Stimulated activated CD4-positive, alpha-beta T cell treated with anti-CD3 and anti-CD28 coated beads, Interleukin-1b, Interleukin-23, amount 100 ng/mL, for 24 hours (primary cell): ENCODE results near the gene CYP21A2.

Source experiments
- DNase-seq, 4 experiments: peaks; one replicate each; pipeline ENCODE4 v3.0.0-alpha.2; 2020; ENCODE audit warnings: low read depth in 4 of 4, low spot score in 1 of 4

CYP21A2 gene

DNA sequence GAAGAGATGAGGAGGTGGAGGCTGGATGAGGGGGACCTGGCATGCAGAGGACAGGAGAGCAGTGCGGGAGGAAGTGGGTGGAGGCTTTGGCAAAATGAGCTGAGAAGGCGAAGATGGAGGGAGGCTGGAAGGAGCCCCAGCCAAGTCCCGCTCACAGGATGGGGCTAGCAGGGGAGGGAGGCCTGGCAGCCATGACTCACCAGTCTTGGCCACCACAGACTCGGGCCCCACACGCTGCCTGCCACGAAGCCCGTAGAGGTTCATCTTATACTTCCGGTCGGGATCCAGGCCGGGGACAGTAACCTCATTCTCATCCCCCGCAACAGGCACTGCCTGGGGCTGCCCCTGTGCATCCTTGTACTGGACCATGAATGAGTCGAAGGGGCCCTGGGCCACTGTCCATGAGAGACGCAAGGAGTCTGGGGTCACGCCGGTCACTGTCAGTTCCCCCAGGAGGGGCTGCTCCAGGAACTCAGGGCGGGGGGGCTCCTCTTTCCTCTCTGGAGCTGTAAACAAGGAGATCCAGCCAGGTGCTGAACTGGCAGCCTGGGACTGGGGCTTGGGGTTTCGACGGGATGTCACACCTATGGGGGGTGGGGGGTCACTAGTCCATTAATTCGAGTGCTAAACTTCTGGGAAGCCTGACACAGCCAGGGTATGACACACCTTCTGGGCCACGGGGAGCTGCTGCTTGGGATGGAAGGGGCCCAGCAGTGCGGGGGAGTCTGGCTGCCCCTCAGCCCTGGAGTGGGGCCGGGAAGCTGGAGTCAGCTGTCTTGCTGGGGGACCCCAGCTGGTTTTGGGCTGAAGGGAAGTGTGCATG is 43.2 kb downstream of the CYP21A2 start:
- no peak for DNase-seq

DNA sequence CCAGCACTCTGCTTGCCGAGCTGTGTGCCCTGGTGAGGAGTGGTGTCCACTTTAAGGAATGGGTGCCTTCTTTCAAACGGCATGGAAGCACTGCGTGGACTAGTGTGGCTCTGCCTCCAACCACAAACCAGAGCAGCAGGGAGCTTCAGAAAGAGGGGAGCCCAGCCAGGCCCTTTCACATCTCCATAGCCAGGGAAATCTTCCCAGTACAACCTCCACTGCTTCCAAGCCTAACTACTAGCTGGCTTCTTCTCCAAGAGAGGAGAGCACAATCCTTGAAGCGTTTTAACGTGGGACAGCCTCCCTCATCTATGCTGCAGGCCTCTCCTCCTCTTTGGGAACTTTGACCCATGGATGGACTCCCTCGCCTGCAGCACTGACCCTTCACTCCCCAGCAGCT is 44.3 kb downstream of the CYP21A2 start:
- no peak for DNase-seq

DNA sequence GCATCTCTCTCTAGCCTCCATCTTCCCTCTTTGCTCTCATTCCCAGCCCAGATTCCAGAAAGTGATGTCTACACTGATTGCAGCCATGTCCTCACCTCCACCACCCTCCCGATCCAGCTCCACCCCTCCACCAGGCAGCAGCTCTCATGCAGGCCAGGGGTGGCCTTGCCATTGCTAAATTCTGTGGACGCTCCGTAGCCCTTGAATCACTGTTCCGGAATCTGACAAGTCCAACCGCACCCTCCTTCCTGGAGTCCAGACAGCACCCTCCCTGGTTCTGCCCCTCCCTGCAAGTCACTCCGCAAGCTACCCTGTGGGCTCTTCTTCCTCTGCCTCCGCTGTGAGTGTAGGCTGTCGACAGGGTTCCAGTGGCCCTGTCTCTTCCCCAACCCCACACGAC is 44.7 kb downstream of the CYP21A2 start:
- DNase-seq = no peak

DNA sequence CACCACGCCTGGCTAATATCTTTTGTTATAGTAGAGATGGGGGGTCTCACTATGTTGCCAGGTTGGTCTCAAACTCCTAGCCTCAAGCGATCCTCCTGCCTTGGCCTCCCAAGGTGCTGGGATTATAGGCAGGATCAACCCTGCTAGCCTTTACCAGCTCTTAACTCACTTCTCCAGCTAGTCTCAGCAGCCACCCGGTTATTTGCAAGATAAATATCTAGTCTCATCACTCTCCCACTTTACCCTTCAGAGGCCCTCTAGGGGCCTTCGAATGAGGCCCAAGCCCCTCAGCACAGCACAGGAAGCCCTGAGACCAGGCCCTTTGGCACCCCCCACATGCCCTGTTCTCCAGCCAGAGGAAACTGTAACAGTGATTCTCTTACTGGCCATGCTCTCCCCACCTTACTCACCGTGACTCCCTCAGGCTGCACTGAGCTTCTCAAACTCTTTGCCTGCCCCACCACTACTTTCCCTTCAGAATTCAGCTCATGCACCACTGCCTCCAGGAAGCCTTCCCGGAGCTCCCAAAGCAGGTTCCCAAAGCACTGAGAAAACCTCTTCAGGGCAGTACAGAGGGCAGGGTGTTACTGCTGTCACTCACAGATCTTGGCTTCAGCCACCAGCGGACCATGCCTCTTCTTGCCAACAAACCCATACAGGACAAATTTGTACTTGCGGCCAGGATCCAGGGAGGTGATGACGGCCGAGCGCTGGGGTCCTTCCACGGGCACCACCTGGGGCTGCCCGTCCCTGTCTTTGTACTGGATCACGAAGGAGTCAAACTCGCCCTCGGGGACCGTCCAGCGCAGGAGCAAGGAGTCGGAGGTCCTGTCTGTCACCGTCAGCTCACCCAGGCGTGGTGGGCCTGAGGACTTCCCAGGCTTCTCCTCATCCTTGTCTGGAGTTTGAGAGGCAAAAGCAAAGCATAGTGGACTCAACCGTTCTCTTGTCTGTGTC is 45.9 kb downstream of the CYP21A2 start:
- no peak for DNase-seq

DNA sequence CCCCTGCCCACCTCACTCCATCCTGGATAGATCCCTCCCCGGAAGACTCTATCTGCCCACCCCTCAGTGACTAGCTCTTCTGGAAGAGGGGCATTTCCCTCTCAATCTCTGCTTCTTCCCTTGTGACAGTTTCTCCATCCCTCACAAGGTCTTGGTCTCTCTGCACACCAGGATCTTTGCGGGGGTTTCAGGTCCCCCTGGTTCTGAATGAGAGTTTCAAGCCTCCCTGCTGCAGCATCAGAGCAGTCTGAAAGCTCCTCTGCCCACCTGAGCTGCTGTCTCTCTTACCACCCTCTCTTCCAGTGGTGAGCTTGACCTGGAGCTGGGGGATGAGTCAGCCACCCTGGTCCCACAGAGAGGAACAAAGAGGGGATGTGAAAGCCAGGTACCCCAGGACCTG is 46.6 kb downstream of the CYP21A2 start:
- DNase-seq = no peak

DNA sequence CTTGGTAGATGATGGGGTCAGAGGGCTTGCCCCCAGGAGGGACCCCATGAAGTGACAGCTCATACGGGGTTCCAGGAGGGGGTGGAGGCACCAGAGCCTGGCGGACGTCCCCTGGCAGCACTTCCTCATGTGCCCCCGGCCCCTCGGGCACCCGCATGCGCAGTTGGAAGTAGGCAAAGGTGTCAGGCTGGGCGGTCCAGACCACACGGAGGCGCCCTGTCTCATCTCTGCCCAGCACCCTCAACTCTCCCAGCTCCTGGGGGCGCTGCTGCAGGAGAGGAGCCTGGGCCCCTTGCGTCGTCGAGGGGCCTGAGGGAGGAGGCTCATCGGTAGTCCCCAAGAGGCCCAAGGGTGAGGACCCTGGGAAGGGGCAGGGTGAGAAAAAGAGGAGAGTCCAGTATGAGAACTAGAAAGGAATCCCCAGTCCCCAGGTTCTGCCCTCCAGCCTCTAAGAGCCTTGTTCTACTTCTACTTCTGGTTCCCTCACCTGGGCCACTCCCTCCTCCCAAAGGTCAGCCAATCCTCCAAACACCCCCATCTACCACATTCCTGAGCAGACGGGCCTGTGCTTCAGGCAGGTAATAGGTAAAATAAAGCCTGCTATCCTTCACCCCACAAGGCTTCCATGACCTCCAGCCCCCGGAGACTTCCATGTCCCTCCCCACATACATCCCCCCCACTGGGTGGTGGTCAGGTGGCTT is 47.7 kb downstream of the CYP21A2 start:
- no peak for DNase-seq

DNA sequence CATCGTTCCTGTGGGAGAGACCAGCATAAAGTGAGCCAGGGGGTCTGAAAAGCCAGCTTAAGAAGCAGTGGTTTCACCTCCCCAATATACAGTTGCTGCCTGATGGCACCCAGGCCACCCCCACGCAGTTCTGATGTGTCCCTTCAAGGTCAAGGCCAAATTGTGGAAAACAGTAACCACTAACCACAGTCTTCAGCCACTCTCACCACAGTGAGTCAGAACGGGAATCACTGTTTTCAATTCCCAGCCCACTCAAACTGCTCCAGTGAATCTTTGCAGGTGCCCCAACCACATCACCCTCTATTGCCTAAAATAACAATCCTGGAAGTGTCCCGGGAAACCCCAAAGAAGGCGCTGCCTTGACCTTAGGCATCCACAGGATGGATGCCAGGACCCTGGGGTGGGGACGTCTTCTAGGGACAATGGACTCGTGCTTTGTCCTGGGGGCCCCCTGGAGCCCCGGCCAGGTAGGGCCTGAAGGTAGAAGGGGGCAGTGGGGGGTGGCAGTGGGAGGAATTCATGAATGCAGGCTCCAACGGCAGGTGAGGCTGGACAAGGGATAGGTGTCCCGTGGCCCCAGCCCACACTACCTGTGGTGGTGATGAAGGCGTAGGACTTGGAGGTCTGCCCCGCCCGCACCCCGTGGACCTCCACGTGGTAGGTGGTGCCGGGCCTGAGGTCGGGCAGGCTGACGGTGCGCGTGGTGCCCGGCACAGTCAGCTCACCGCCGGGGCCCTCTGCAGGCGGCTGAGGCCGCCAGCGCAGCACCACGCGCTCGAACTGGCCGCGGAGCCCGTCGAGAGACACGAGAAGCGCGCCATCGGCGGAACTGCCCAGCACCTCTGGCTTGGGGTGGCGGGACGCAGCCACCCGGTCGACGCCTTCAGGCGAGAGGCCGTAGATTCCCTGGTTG is 48.7 kb downstream of the CYP21A2 start:
- no peak for DNase-seq

DNA sequence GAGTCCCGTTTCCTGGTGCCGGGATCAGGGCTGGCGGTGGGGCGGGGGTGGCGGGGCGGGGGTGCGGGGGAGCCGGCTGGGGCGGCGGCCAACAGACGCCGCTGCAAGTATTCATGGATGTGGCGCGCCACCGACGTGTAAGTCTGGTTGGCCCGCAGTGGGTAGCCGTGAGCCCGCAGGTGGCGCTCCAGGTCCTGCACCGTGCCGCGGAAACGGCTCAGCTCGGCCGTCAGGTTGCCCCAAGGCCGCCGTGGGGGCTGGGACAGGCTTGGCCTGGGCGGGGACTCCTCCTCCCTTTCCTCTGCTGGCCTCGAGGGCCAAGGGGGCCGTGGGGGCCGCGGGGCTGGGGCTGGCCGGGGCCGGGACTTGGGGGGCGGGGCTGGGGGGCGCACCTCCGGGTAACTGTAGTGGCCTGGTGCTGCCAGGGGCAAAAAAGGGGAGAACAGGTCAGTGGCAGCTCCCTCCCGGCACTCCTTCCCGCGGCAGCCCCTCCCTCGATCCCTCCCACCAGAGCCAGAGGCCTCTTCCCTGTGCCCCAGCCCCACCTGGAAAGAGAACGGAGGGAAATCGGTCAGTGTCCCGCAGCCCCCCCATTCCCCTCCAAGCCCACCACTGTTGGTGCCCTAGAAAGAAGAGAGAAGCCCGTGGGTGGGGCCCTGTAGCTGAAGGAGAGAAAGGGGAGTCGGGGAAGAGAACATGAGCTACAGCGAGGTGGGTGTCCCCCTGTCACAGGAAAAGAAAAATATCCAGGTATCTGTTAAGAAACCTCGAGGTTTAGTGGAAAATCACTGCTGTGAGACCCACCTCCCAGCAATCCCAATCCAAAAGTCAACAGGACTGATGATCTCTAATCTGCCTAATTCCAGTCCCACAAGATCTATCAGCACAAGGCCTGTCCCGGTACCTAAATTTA is 49.6 kb downstream of the CYP21A2 start:
- peak; percentile 29 to 62 (median 42) for DNase-seq

DNA sequence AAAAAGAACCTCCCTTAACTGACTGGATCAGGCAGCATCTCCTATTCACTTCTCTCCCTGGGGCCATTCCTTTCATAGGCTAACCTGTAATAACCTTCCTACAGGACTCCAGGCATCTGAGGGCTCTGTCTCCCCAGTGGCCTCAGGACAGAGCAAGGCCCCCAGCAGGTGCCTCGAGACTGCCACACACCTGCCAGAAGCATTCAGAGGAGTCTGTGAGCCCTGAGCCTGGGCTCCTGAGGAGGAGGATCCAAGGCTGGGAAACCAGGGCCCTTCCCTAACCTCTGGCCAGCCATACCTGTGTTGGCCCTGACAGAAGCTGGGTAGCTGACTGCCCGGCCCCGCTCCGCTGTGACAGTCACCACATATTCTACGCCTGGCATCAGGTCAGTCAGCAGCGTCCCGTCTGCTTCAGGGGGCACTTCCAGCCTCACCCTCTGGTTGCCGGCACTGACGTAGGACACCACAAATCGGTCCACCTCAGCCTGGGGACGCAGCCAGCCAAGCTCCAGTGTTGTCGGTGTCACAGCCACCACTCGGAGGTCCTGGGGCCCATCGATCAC is 50.4 kb downstream of the CYP21A2 start:
- DNase-seq = no peak

DNA sequence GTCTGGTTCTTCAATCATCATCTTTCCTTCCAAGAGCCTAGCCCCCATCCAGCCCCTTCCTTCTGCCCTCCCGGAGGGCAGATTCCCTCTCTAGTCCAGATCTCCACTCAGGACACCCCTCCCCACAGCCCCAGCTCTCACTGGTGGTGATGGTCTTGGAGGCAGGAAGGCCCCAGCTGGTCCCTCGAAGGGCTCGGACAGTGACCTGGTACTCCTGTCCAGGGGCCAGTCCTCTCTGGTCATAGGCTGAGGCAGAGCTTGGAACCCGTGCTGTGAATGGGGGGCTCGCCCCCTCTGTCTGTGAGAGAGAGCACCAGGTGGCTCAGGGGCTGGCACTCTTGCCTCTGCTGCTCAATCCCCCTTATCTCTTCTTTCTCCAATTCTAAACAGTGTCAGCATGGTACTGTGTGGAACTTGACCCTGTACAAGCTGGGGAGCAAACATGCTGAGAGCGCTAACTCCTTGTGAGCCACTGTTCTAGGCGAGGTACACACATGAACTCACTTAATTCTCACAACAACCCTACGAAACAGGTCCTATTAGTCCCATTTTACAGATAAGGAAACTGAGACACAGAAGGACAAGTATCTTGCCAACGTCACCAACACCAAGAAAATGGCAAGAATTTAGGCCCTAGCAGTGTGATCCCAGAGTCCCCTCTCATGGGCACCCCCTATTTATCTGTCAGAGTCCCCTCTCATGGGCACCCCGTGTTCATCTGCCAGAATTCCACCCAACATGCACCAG is 51.0 kb downstream of the CYP21A2 start:
- DNase-seq = no peak
